ENCODE results near the gene UGT1A6. TPM values are rescaled to one million over a fixed set of nuclear protein-coding genes. Genes with fewer than 3 reads are reported as not detected.

Gene UGT1A6
- total and polyA plus RNA-seq, 2 donors from 2014 or later, result 43.7 to 110 TPM

- FAIRE-seq (no peak), DNase-seq (no peak)
- intact Hi-C loops (cut with DNase I), result no loop called here
- Histone ChIP-seq H3K27ac (ENCODE audit: low read depth in 2 of 2, low read length in 2 of 2) (no peak overlapping the region), H3K36me3 (ENCODE audit: control insufficient read depth in 2 of 3, insufficient read depth in 3 of 3, low read length in 3 of 3) (no peaks in the 10 kb centered on the region), H3K27me3 (ENCODE audit: control insufficient read depth, insufficient read depth, low read length) (no peaks in the 10 kb centered on the region), H3K9ac (ENCODE audit: low read length in 3 of 3) (no peak overlapping the region), H3K4me1 (ENCODE audit: control insufficient read depth in 2 of 3, insufficient read depth in 2 of 3, low read depth in 1 of 3, low read length in 3 of 3) (no peaks in the 10 kb centered on the region), H3K9me3 (ENCODE audit: control insufficient read depth in 2 of 3, insufficient read depth in 1 of 3, low read length in 3 of 3) (no peaks in the 10 kb centered on the region), H3K4me3 (ENCODE audit: low read length in 3 of 3) (no peak overlapping the region)
- no peak for TF ChIP-seq CTCF (IDR thresholded peaks at IDR 0.05; ENCODE audit: borderline replicate concordance, extremely low read depth, insufficient read depth)
These were observed 108.9 kb downstream of the UGT1A6 start for GRCh38 chr2:233801357-233802131.

- DNase-seq, result peak in 1 of 5 donors; percentile 22
- Histone ChIP-seq H3K4me1 (ENCODE audit: control insufficient read depth in 2 of 3, insufficient read depth in 2 of 3, low read depth in 1 of 3, low read length in 3 of 3) (no peaks in the 10 kb centered on the region), H3K27ac (ENCODE audit: low read depth in 2 of 2, low read length in 2 of 2) (no peak overlapping the region), H3K36me3 (ENCODE audit: control insufficient read depth in 2 of 3, insufficient read depth in 3 of 3, low read length in 3 of 3) (no peaks in the 10 kb centered on the region), H3K27me3 (ENCODE audit: control insufficient read depth, insufficient read depth, low read length) (no peaks in the 10 kb centered on the region), H3K9ac (ENCODE audit: low read length in 3 of 3) (no peak overlapping the region), H3K4me3 (ENCODE audit: low read length in 3 of 3) (no peak overlapping the region), H3K9me3 (ENCODE audit: control insufficient read depth in 2 of 3, insufficient read depth in 1 of 3, low read length in 3 of 3) (no peaks in the 10 kb centered on the region)
- no peak for TF ChIP-seq CTCF (IDR thresholded peaks at IDR 0.05; ENCODE audit: borderline replicate concordance, extremely low read depth, insufficient read depth)
- no peak for FAIRE-seq
- intact Hi-C loops (cut with DNase I), result no loop called here
These were observed 109.6 kb downstream of the UGT1A6 start for GRCh38 chr2:233802132-233802815.

- Histone ChIP-seq H3K9ac (ENCODE audit: low read length in 3 of 3) (no peak overlapping the region), H3K4me1 (ENCODE audit: control insufficient read depth in 2 of 3, insufficient read depth in 2 of 3, low read depth in 1 of 3, low read length in 3 of 3) (no peaks in the 10 kb centered on the region), H3K27ac (ENCODE audit: low read depth in 2 of 2, low read length in 2 of 2) (no peak overlapping the region), H3K4me3 (ENCODE audit: low read length in 3 of 3) (no peak overlapping the region), H3K9me3 (ENCODE audit: control insufficient read depth in 2 of 3, insufficient read depth in 1 of 3, low read length in 3 of 3) (no peaks in the 10 kb centered on the region), H3K27me3 (ENCODE audit: control insufficient read depth, insufficient read depth, low read length) (no peaks in the 10 kb centered on the region), H3K36me3 (ENCODE audit: control insufficient read depth in 2 of 3, insufficient read depth in 3 of 3, low read length in 3 of 3) (no peaks in the 10 kb centered on the region)
- no peak for TF ChIP-seq CTCF (IDR thresholded peaks at IDR 0.05; ENCODE audit: borderline replicate concordance, extremely low read depth, insufficient read depth)
- no peak for FAIRE-seq
- intact Hi-C loops (cut with DNase I), result no loop called here
- DNase-seq, result peak in 1 of 5 donors; percentile 33
These were observed 110.7 kb downstream of the UGT1A6 start for GRCh38 chr2:233803292-233803911.
